HepG2 (cell line): Measurements from ENCODE around the gene SLC23A3. TPM values are rescaled to one million over a fixed set of nuclear protein-coding genes. Genes with fewer than 3 reads are reported as not detected.

Source experiments
- ATAC-seq: fragments of 200-7000 bp; cut with Tn5 transposase; 3 replicates; pipeline ENCODE4 v1.9.1; 2020; ENCODE audit warnings: mild to moderate bottlenecking, moderate library complexity
- BruUV-seq: library from RNA; stranded (reverse); fragments of 400-500 nt; replicated peaks from 2 replicates; lab custom pipeline; 2021; lab: Mats Ljungman, UMichigan
- CTCF ChIA-PET: fragments of 300-600 bp; formaldehyde crosslinking; extraction: SDS; loops from one replicate; lab custom pipeline; 2021; ENCODE audit warnings: low total read pairs, inconsistent platforms, low intra/inter-chr PET ratio; lab: Yijun Ruan, JAX
- POLR2A ChIA-PET: fragments of 350-600 bp; sonication (Branson Sonifier 250); formaldehyde crosslinking; loops from one replicate; lab custom pipeline; 2020; ENCODE audit warnings: antibody characterized with exemption, inconsistent platforms; lab: Yijun Ruan, JAX
- DNase-seq: peaks from one replicate; pipeline ENCODE4 v3.0.0-alpha.2; 2015; ENCODE audit warnings: low spot score
- FAIRE-seq: peaks from 3 replicates; lab custom pipeline; 2011; peaks lifted over from hg19 to GRCh38; lab: Jason Lieb, UNC
- H2AFZ ChIP-seq: one replicate; pipeline ENCODE4 v1.6.1; 2011; ENCODE audit warnings: low read length, inconsistent platforms
- H3K27ac ChIP-seq: fragments of 300-600 bp; 3 replicates; pipeline ENCODE4 v1.8.0; 2011; ENCODE audit warnings: mixed run types, mild to moderate bottlenecking, mixed read lengths, low read length, inconsistent platforms; ENCODE audit not compliant: insufficient read depth; ENCODE audit errors: extremely low read length
- H3K27me3 ChIP-seq, 2 experiments: fragments of 200-600 bp in 1 of 2; 2 replicates in 1 of 2; 3 replicates in 1 of 2; pipeline versions ENCODE4 v1.6.0 to v1.8.0; 2011; ENCODE audit warnings: low read length in 2 of 2, mild to moderate bottlenecking in 2 of 2, moderate library complexity in 2 of 2, inconsistent platforms in 1 of 2; ENCODE audit not compliant: insufficient read depth in 2 of 2, control insufficient read depth in 1 of 2
- H3K36me3 ChIP-seq, 2 experiments: fragments of 200-600 bp in 1 of 2; replicated peaks in 1 of 2; 2 replicates in 1 of 2; 3 replicates in 1 of 2; pipeline versions ENCODE4 v1.5.1 to v1.8.0; 2011; ENCODE audit warnings: low read length in 2 of 2, inconsistent platforms in 1 of 2; ENCODE audit not compliant: insufficient read depth in 2 of 2, control insufficient read depth in 1 of 2
- H3K4me1 ChIP-seq: 2 replicates; pipeline ENCODE4 v1.5.1; 2012; ENCODE audit warnings: low read length, inconsistent platforms; ENCODE audit not compliant: insufficient read depth
- H3K4me2 ChIP-seq: 2 replicates; pipeline ENCODE4 v1.6.0; 2011; ENCODE audit warnings: low read depth, low read length, inconsistent platforms
- H3K4me3 ChIP-seq, 3 experiments: fragments of 200-600 bp in 1 of 3; sonication (generic), shearing (Covaris generic) in 1 of 3; replicated peaks in 1 of 3; 2 replicates each; pipeline ENCODE4 v1.5.1; 2011 to 2016; ENCODE audit warnings: low read length in 3 of 3, inconsistent platforms in 2 of 3, low read depth in 2 of 3, mild to moderate bottlenecking in 2 of 3, control low read depth in 1 of 3, mixed read lengths in 1 of 3; ENCODE audit not compliant: insufficient read depth in 1 of 3
- H3K79me2 ChIP-seq: one replicate; pipeline ENCODE4 v1.6.1; 2011; ENCODE audit warnings: low read length, inconsistent platforms; ENCODE audit not compliant: insufficient read depth
- H3K9ac ChIP-seq: 2 replicates; pipeline ENCODE4 v1.6.0; 2011; ENCODE audit warnings: mild to moderate bottlenecking, low read depth, low read length, inconsistent platforms; ENCODE audit not compliant: insufficient read depth
- H3K9me3 ChIP-seq: 2 replicates; pipeline ENCODE4 v1.5.1; 2012; ENCODE audit warnings: mild to moderate bottlenecking, low read length
- H4K20me1 ChIP-seq: 2 replicates; pipeline ENCODE4 v1.6.0; 2011; ENCODE audit warnings: inconsistent platforms, mild to moderate bottlenecking, low read length, moderate library complexity; ENCODE audit not compliant: insufficient read depth
- CSRNP1 ChIP-seq: sonication (generic); formaldehyde crosslinking; IDR thresholded peaks from 2 replicates; pipeline ENCODE4 v1.8.1; 2023; ENCODE audit warnings: mild to moderate bottlenecking, missing genetic modification reagents
- CTCF ChIP-seq: sonication (generic); formaldehyde crosslinking; IDR thresholded peaks from 2 replicates; pipeline ENCODE4 v1.5.0; 2020; ENCODE audit warnings: mild to moderate bottlenecking, missing genetic modification reagents, moderate library complexity
- HNRNPL ChIP-seq: fragments of 200-400 bp; formaldehyde crosslinking; IDR thresholded peaks from 2 replicates; pipeline ENCODE4 v1.6.1; 2017; ENCODE audit warnings: mild to moderate bottlenecking, low read depth, low read length
- KAT8 ChIP-seq: IDR thresholded peaks from 2 replicates; pipeline ENCODE4 v1.6.1; 2016; ENCODE audit warnings: missing genetic modification reagents, missing compliant biosample characterization
- KLF11 ChIP-seq: IDR thresholded peaks from 2 replicates; pipeline ENCODE4 v1.6.1; 2016; ENCODE audit warnings: missing compliant biosample characterization
- MBNL3 ChIP-seq: fragments of 250-450 bp; sonication (Bioruptor Pico); conservative IDR thresholded peaks from 2 replicates; pipeline ENCODE4 v1.8.0; 2022; ENCODE audit warnings: mild to moderate bottlenecking, inconsistent platforms
- NCOA1 ChIP-seq: sonication (generic); formaldehyde crosslinking; IDR thresholded peaks from 2 replicates; pipeline ENCODE4 v1.9.0; 2021; ENCODE audit warnings: missing genetic modification reagents
- PLSCR1 ChIP-seq: sonication (generic); formaldehyde crosslinking; IDR thresholded peaks from 2 replicates; pipeline ENCODE4 v1.5.0; 2020; ENCODE audit warnings: missing genetic modification reagents, mild to moderate bottlenecking, borderline replicate concordance
- RARA ChIP-seq: IDR thresholded peaks from 2 replicates; pipeline ENCODE4 v1.6.1; 2016; ENCODE audit warnings: missing genetic modification reagents, missing compliant biosample characterization
- SALL1 ChIP-seq: sonication (generic); formaldehyde crosslinking; IDR thresholded peaks from 2 replicates; pipeline ENCODE4 v1.8.0; 2022; ENCODE audit warnings: mild to moderate bottlenecking, missing genetic modification reagents
- TAF15 ChIP-seq: fragments of 200-400 bp; formaldehyde crosslinking; IDR thresholded peaks from one replicate; pipeline ENCODE4 v1.6.1; 2018; ENCODE audit warnings: mild to moderate bottlenecking, low read depth, low read length; ENCODE audit not compliant: poor library complexity, severe bottlenecking
- ZNF263 ChIP-seq: sonication (generic); formaldehyde crosslinking; IDR thresholded peaks from 2 replicates; pipeline ENCODE4 v1.4.0; 2020; ENCODE audit warnings: missing genetic modification reagents
- ZNF292 ChIP-seq: sonication (generic); formaldehyde crosslinking; IDR thresholded peaks from 2 replicates; pipeline ENCODE4 v1.8.1; 2022; ENCODE audit warnings: mild to moderate bottlenecking, low read depth, missing genetic modification reagents, borderline replicate concordance
- WGBS: methylation state at CpG from one replicate; pipeline ENCODE4 v1.1.6; 2017; ENCODE audit warnings: low lambda C conversion rate; 5-methylcytosine and 5-hydroxymethylcytosine counted together
- in situ Hi-C: cut with HindIII; loops from 2 replicates; pipeline ENCODE4 v1.10.0; 2017; ENCODE audit warnings: low pct_unique_long_range_greater_than_20kb; ENCODE audit not compliant: extremely low pct_ligation_motif_present
- intact Hi-C: fragments of 100-400 bp; cut with micrococcal nuclease; formaldehyde crosslinking; loops from one replicate; pipeline ENCODE4 v1.10.0; 2022; ENCODE audit not compliant: unreplicated experiment
- polyA plus RNA-seq, 8 experiments: library from polyadenylated mRNA; depleted of rRNA in 3 of 8; stranded (reverse) in 7 of 8; unstranded in 1 of 8; fragments of >200 nt; fragmentation: Illumina TruSeq in 4 of 8; extraction: Trizol in 4 of 8; gene quantifications; 2 replicates each; pipeline versions ENCODE4 v1.2.1 to v1.2.3, GENCODE V29; 2011 to 2016; ENCODE audit warnings: low read depth in 4 of 8, missing spikeins in 1 of 8, mixed read lengths in 1 of 8; ENCODE audit not compliant: insufficient read depth in 1 of 8
- total RNA-seq, 5 experiments: library from RNA; depleted of rRNA; stranded (reverse); fragments of >200 nt; fragmentation: Illumina TruSeq; extraction: Trizol; gene quantifications; 2 replicates each; pipeline ENCODE4 v1.2.3, GENCODE V29; 2016; ENCODE audit warnings: low read depth in 1 of 5

SLC23A3 gene
- total and polyA plus RNA-seq, 2 of the 13 experiments (the other 11 are each of a cell fraction or from before 2014, with no cell fraction given) = 0.38 to 0.78 TPM

- Histone ChIP-seq H3K4me2 (no peak overlapping the region), H3K27ac (no peak overlapping the region), H3K4me1 (peaks cover 69% of the 10 kb centered on the region), H3K79me2 (no peaks in the 10 kb centered on the region), H3K36me3 (no peaks in the 10 kb centered on the region), H3K9me3 (no peaks in the 10 kb centered on the region), H4K20me1 (peaks cover under 1% of the 10 kb centered on the region; the same call in 1 of the 2 replicates), H3K9ac (no peak overlapping the region), H3K4me3 (no peak overlapping the region), H3K27me3 (no peaks in the 10 kb centered on the region), H2AFZ (no peak overlapping the region)
- no peak for FAIRE-seq
- no peak for ATAC-seq
- BruUV-seq = no TSS peak
- ChIA-PET CTCF (interaction anchor here (0.7 to 4.5 kb wide), 8 partner anchors 10 to 127 kb away, joined by 3 to 82 read pairs (median 6); partner anchors contain the start of gene CRYBA2), POLR2A (interaction anchor here (1.3 to 5.6 kb wide), 2 partner anchors 48 to 60 kb away, joined by 4 to 45 read pairs; no protein-coding TSS in a partner anchor)
- in situ Hi-C loops (no loop called here), intact Hi-C loops (no loop called here)
- TF ChIP-seq NCOA1 (no peak), ZNF292 (CRISPR knock-in tag) (no peak)
- DNase-seq = no peak
Observed at GRCh38 chr2:219120082-219120481, 49.7 kb downstream of the SLC23A3 start.

GRCh38 chr2:219119422-219120043, 50.3 kb downstream of the SLC23A3 start:
- Histone ChIP-seq H3K9me3 (no peaks in the 10 kb centered on the region), H3K79me2 (no peaks in the 10 kb centered on the region), H3K9ac (no peak overlapping the region), H2AFZ (no peak overlapping the region), H3K36me3 (no peaks in the 10 kb centered on the region), H4K20me1 (no peaks in the 10 kb centered on the region), H3K4me2 (no peak overlapping the region), H3K27ac (no peak overlapping the region), H3K27me3 (no peaks in the 10 kb centered on the region), H3K4me3 (no peak overlapping the region), H3K4me1 (peaks cover 69% of the 10 kb centered on the region)
- peak; percentile 61 for ATAC-seq
- DNase-seq = peak; percentile 62
- 55% methylated on average over 7 of the region's 7 CpGs for WGBS
- intact Hi-C loops = loop anchor here (1.0 kb wide), 3 partner anchors 46 to 90 kb away; no protein-coding TSS in a partner anchor
- BruUV-seq = no TSS peak
- POLR2A ChIA-PET = interaction anchor here (1.3 to 5.6 kb wide), 2 partner anchors 47 to 60 kb away, joined by 4 to 45 read pairs; no protein-coding TSS in a partner anchor
- FAIRE-seq = peak; percentile 59
- CTCF ChIA-PET = interaction anchor here (0.7 to 4.5 kb wide), 10 partner anchors 10 to 126 kb away, joined by 3 to 82 read pairs (median 4); partner anchors contain the start of gene CRYBA2
- in situ Hi-C loops = loop anchor here (5.0 kb wide), 1 partner anchor 62 kb away; no protein-coding TSS in a partner anchor
- TF ChIP-seq RARA (CRISPR knock-in tag) = 0 out of 2 replicates have a peak, but pooled peaks have one; percentile 8
- TF ChIP-seq HNRNPL = no peak
- TF ChIP-seq CSRNP1 (CRISPR knock-in tag) = no peak
- peak; percentile 16; the same call in 1 of the 2 replicates for TF ChIP-seq SALL1 (CRISPR knock-in tag)
- peak; percentile 91 for TF ChIP-seq ZNF263
- TF ChIP-seq CTCF = peak; percentile 95
- 0 out of 2 replicates have a peak, but pooled peaks have one; percentile 46 for TF ChIP-seq KAT8 (CRISPR knock-in tag)
- no peak for TF ChIP-seq PLSCR1 (CRISPR knock-in tag)
- TF ChIP-seq KLF11 = no peak
- TF ChIP-seq TAF15 = no peak
- no peak for TF ChIP-seq MBNL3
